GM12865 (cell line): ENCODE data around the gene DNAJB2.
"Not testable (repeated sequence)": the region's sequence is repeated elsewhere in the genome, so short reads cannot be mapped to it uniquely, and the experiment has no call there.

Experiments
- DNase-seq: peaks from one replicate; pipeline ENCODE4 v3.0.0; 2010; ENCODE audit warnings: low read depth
- H3K4me3 ChIP-seq: 2 replicates; pipeline ENCODE4 v1.5.1; 2011; ENCODE audit warnings: mild to moderate bottlenecking, low read depth, low read length, control low read depth
- TF ChIP-seq, protein P1 (sequence below): IDR thresholded peaks from 2 replicates; pipeline ENCODE4 v1.5.1; 2011; ENCODE audit warnings: low read length, control low read depth, low read depth, inconsistent platforms; ENCODE audit not compliant: insufficient read depth; ENCODE audit errors: missing control alignments

DNAJB2 gene

DNA sequence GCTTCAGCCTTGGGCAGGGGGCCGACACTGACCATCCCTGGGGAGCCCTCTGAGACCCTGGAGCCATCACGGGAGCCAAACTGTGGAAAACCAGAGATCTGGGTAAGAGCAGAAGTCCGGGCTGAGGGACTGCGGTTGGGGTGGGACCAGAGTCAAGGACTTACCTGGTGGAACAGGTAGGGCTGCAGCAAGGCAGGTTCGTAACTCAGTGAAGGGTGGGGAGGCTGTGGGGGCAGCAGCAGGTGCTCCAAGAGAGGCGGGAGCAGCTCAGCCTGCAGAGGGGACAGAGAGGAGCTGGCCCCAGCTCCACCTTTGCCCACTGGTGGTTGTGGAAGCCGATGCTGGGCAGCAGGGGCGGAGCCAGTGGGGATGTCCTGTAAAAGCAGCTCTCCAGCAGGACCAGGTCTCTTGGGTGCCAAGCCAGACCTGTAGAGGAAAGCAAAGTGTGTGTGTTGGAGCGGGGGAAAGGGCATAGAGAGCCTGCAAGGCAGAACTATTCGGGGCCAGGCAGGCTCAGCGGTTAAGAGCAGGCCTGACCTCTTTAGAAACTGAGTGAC lies 23.3 kb downstream of the DNAJB2 start:
- H3K4me3 ChIP-seq, result no peak overlapping the region
- DNase-seq, result no peak
- TF ChIP-seq, protein P1, sequence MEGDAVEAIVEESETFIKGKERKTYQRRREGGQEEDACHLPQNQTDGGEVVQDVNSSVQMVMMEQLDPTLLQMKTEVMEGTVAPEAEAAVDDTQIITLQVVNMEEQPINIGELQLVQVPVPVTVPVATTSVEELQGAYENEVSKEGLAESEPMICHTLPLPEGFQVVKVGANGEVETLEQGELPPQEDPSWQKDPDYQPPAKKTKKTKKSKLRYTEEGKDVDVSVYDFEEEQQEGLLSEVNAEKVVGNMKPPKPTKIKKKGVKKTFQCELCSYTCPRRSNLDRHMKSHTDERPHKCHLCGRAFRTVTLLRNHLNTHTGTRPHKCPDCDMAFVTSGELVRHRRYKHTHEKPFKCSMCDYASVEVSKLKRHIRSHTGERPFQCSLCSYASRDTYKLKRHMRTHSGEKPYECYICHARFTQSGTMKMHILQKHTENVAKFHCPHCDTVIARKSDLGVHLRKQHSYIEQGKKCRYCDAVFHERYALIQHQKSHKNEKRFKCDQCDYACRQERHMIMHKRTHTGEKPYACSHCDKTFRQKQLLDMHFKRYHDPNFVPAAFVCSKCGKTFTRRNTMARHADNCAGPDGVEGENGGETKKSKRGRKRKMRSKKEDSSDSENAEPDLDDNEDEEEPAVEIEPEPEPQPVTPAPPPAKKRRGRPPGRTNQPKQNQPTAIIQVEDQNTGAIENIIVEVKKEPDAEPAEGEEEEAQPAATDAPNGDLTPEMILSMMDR, result no peak

GRCh38 chr2:219304223-219304622 lies 25.1 kb downstream of the DNAJB2 start:
- TF ChIP-seq, protein P1, result no peak
- H3K4me3 ChIP-seq, result no peak overlapping the region
- no peak for DNase-seq

DNA sequence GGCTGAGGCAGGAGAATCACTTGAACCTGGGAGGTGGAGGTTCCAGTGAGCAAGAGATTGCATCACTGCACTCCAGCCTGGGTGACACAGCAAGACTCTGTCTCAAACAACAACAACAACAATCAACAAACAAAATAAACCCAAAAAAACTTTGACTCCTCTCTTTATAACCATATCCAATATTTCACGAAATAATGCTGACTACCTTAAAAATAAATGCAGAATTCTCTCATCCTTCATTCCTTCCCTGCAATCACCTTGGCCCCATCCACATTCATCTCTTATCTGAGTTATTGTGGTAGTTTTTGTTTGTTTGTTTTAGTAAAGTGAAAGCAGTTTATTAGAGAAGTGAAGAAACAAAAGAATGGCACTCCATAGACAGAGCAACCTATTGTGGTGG lies 26.9 kb downstream of the DNAJB2 start:
- H3K4me3 ChIP-seq, result no peak overlapping the region

GRCh38 chr2:219308142-219309101 lies 29.3 kb downstream of the DNAJB2 start:
- DNase-seq, result peak; percentile 46
- TF ChIP-seq, protein P1, result no peak
- no peak overlapping the region for H3K4me3 ChIP-seq

More for the DNA sequence above, 26.9 kb downstream of the DNAJB2 start:
- TF ChIP-seq, protein P1, result no peak
- no peak for DNase-seq

DNA sequence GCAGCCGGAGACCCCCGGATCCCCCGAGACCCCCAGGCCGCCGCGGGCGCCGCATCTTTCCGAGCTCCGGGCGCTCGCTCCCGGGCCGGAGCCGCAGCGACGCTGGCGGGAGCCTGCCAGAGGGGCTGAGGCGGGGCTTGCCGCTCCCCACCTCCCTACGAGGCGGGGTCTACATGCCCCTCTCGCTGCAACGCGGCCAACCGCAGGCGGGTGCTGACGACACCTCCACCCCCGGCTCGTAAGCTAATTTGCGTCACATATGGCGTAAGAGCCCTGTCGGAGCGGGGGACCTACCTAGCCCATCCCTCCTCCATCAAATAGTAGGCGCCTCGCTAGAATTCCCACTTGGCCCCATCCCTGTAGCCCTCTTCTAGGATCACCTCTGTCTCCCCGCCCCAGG lies 30.1 kb downstream of the DNAJB2 start, which contains the start of gene PTPRN:
Gene PTPRN (minus strand): TSS at position 124 of the 400 bp plus-strand sequence. CDS start 69 bp downstream, at position 55.
- TF ChIP-seq, protein P1, result no peak
- DNase-seq, result no peak
- no peak within 1 kb of the TSS for H3K4me3 ChIP-seq

- DNase-seq, H3K4me3 ChIP-seq: not testable (repeated sequence)
Observed at GRCh38 chr2:219312683-219313263, 33.6 kb downstream of the DNAJB2 start.
